HepG2 (cell line): ENCODE measurements around the gene MXI1. TPM values are rescaled to one million over a fixed set of nuclear protein-coding genes. Genes with fewer than 3 reads are reported as not detected.

Experiments
- FOXM1 ChIP-seq: sonication (generic); formaldehyde crosslinking; IDR thresholded peaks from 2 replicates; pipeline ENCODE4 v1.5.0; 2020; ENCODE audit warnings: missing genetic modification reagents
- GTF2F1 ChIP-seq: fragments of 150-350 bp; IDR thresholded peaks from 2 replicates; pipeline ENCODE4 v1.6.1; 2014; ENCODE audit warnings: low read length
- NKX3-1 ChIP-seq: sonication (generic); formaldehyde crosslinking; IDR thresholded peaks from 2 replicates; pipeline ENCODE4 v1.5.0; 2020; ENCODE audit warnings: missing genetic modification reagents
- SMAD3 ChIP-seq: sonication (generic); formaldehyde crosslinking; IDR thresholded peaks from 2 replicates; pipeline ENCODE4 v1.4.0; 2020; ENCODE audit warnings: missing genetic modification reagents
- SYNCRIP ChIP-seq: fragments of 200-400 bp; formaldehyde crosslinking; IDR thresholded peaks from 2 replicates; pipeline ENCODE4 v1.6.1; 2018; ENCODE audit warnings: mild to moderate bottlenecking, low read depth, low read length; ENCODE audit not compliant: insufficient read depth
- XBP1 ChIP-seq: sonication (generic); formaldehyde crosslinking; IDR thresholded peaks from 2 replicates; pipeline ENCODE4 v1.5.0; 2020; ENCODE audit warnings: missing genetic modification reagents
- ZNF33B ChIP-seq: sonication (generic); formaldehyde crosslinking; IDR thresholded peaks from 2 replicates; pipeline ENCODE4 v1.5.1; 2020; ENCODE audit warnings: mild to moderate bottlenecking, missing genetic modification reagents
- ZNF562 ChIP-seq: sonication (generic); formaldehyde crosslinking; IDR thresholded peaks from 2 replicates; pipeline ENCODE4 v1.8.0; 2022; ENCODE audit warnings: missing genetic modification reagents, borderline replicate concordance
- ZNF891 ChIP-seq: sonication (generic); formaldehyde crosslinking; IDR thresholded peaks from 2 replicates; pipeline ENCODE4 v1.5.0; 2020; ENCODE audit warnings: mild to moderate bottlenecking, missing genetic modification reagents
- polyA plus RNA-seq, 8 experiments: library from polyadenylated mRNA; depleted of rRNA in 3 of 8; stranded (reverse) in 7 of 8; unstranded in 1 of 8; fragments of >200 nt; fragmentation: Illumina TruSeq in 4 of 8; extraction: Trizol in 4 of 8; gene quantifications; 2 replicates each; pipeline versions ENCODE4 v1.2.1 to v1.2.3, GENCODE V29; 2011 to 2016; ENCODE audit warnings: low read depth in 4 of 8, missing spikeins in 1 of 8, mixed read lengths in 1 of 8; ENCODE audit not compliant: insufficient read depth in 1 of 8
- total RNA-seq, 5 experiments: library from RNA; depleted of rRNA; stranded (reverse); fragments of >200 nt; fragmentation: Illumina TruSeq; extraction: Trizol; gene quantifications; 2 replicates each; pipeline ENCODE4 v1.2.3, GENCODE V29; 2016; ENCODE audit warnings: low read depth in 1 of 5
- TF ChIP-seq, protein P1 (sequence below): sonication (generic); formaldehyde crosslinking; IDR thresholded peaks from 2 replicates; pipeline ENCODE4 v1.8.0; 2022; ENCODE audit warnings: mild to moderate bottlenecking, missing genetic modification reagents
- TF ChIP-seq, protein P2 (sequence below): IDR thresholded peaks from 2 replicates; pipeline ENCODE4 v1.6.1; 2012; ENCODE audit warnings: low read depth, low read length, improper control_type of control experiment
- TF ChIP-seq, protein P3 (sequence below): sonication (generic); formaldehyde crosslinking; IDR thresholded peaks from 2 replicates; pipeline ENCODE4 v1.5.0; 2020; ENCODE audit warnings: mild to moderate bottlenecking, low read depth, missing genetic modification reagents, borderline replicate concordance

The MXI1 gene
- total and polyA plus RNA-seq, 2 of the 13 experiments (the other 11 are each of a cell fraction or from before 2014, with no cell fraction given), result 6.6 to 22.0 TPM

DNA sequence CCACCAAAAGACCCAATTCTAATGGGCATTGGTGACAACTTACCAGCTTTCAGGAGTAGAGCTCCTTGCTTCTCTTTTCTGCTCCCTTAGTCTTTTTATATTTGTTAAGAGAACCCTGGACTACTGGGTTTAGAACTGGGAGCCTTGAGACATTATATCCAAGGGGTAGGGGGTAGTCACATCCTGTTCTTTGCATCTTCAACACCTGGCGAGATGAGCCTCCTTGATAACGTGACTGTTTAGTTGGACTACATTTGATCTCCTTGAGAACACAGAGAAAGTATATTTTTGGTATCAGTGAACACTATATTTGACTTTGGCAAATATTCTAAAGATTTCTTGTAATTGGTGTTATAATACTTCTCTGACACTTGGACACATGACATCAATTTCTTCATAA, 106.3 kb downstream of the MXI1 start (continued):
- TF ChIP-seq, protein P1, sequence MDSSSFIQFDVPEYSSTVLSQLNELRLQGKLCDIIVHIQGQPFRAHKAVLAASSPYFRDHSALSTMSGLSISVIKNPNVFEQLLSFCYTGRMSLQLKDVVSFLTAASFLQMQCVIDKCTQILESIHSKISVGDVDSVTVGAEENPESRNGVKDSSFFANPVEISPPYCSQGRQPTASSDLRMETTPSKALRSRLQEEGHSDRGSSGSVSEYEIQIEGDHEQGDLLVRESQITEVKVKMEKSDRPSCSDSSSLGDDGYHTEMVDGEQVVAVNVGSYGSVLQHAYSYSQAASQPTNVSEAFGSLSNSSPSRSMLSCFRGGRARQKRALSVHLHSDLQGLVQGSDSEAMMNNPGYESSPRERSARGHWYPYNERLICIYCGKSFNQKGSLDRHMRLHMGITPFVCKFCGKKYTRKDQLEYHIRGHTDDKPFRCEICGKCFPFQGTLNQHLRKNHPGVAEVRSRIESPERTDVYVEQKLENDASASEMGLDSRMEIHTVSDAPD, result no peak
- TF ChIP-seq GTF2F1 (no peak), SYNCRIP (no peak), XBP1 (CRISPR knock-in tag) (no peak), NKX3-1 (CRISPR knock-in tag) (no peak), ZNF562 (CRISPR knock-in tag) (no peak), ZNF891 (CRISPR knock-in tag) (no peak), FOXM1 (CRISPR knock-in tag) (no peak), SMAD3 (CRISPR knock-in tag) (no peak), ZNF33B (CRISPR knock-in tag) (no peak)
- TF ChIP-seq, protein P2, sequence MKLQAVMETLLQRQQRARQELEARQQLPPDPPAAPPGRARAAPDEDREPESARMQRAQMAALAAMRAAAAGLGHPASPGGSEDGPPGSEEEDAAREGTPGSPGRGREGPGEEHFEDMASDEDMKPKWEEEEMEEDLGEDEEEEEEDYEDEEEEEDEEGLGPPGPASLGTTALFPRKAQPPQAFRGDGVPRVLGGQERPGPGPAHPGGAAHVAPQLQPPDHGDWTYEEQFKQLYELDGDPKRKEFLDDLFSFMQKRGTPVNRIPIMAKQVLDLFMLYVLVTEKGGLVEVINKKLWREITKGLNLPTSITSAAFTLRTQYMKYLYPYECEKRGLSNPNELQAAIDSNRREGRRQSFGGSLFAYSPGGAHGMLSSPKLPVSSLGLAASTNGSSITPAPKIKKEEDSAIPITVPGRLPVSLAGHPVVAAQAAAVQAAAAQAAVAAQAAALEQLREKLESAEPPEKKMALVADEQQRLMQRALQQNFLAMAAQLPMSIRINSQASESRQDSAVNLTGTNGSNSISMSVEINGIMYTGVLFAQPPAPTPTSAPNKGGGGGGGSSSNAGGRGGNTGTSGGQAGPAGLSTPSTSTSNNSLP, result no peak
- TF ChIP-seq, protein P3, sequence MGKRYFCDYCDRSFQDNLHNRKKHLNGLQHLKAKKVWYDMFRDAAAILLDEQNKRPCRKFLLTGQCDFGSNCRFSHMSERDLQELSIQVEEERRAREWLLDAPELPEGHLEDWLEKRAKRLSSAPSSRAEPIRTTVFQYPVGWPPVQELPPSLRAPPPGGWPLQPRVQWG (CRISPR knock-in tag), result no peak
